T-helper 17 cell (primary cell): Measurements from ENCODE around the gene PCDH9. TPM values are rescaled to one million over a fixed set of nuclear protein-coding genes. Genes with fewer than 3 reads are reported as not detected.

Experiments used
- ATAC-seq: fragments of 150-1000 bp; cut with Tn5 transposase; 2 replicates; pipeline ENCODE4 v1.10.0; 2021; ENCODE audit warnings: mild to moderate bottlenecking, moderate library complexity
- DNase-seq, 3 donors: peaks; one replicate each; pipeline versions ENCODE4 v3.0.0 to v3.0.0-alpha.2; 2020 to 2021
- H3K9me3 ChIP-seq: one replicate; pipeline ENCODE4 v1.7.0; 2013; ENCODE audit warnings: low read length, mild to moderate bottlenecking; ENCODE audit not compliant: control insufficient read depth, poor library complexity, severe bottlenecking
- H3K27ac Mint-ChIP-seq: one replicate; pipeline ENCODE4 v1.8.0; 2022; ENCODE audit warnings: mild to moderate bottlenecking, moderate library complexity, mixed read lengths
- H3K27me3 Mint-ChIP-seq: one replicate; pipeline ENCODE4 v1.8.0; 2022; ENCODE audit warnings: mixed read lengths
- H3K36me3 Mint-ChIP-seq: one replicate; pipeline ENCODE4 v1.8.0; 2022; ENCODE audit warnings: low read depth, mixed read lengths
- H3K4me1 Mint-ChIP-seq: one replicate; pipeline ENCODE4 v1.8.0; 2022; ENCODE audit warnings: mild to moderate bottlenecking, mixed read lengths
- H3K4me3 Mint-ChIP-seq: one replicate; pipeline ENCODE4 v1.8.0; 2022; ENCODE audit warnings: mild to moderate bottlenecking, moderate library complexity, mixed read lengths
- total RNA-seq, 4 donors: library from RNA in 2 of 4; stranded (reverse) in 2 of 4; gene quantifications; one replicate each; pipeline ENCODE4 v1.2.3 and lab custom pipeline; 2022 to 2026

The PCDH9 gene
- total RNA-seq, 2 donors from 2014 or later: 0.50 to 0.67 TPM

GRCh38 chr13:67168384-67168783 is 61.8 kb downstream of the PCDH9 start:
- Mint-ChIP-seq H3K4me1 (no peaks in the 10 kb centered on the region), H3K36me3 (no peaks in the 10 kb centered on the region), H3K27me3 (no peaks in the 10 kb centered on the region), H3K4me3 (no peak overlapping the region), H3K27ac (no peak overlapping the region)
- DNase-seq (no peak), ATAC-seq (no peak)
- no peaks in the 10 kb centered on the region for H3K9me3 ChIP-seq

- Mint-ChIP-seq H3K36me3 (no peaks in the 10 kb centered on the region), H3K27ac (no peak overlapping the region), H3K27me3 (no peaks in the 10 kb centered on the region), H3K4me1 (no peaks in the 10 kb centered on the region), H3K4me3 (no peak overlapping the region)
- DNase-seq (no peak), ATAC-seq (no peak)
- no peaks in the 10 kb centered on the region for H3K9me3 ChIP-seq
These were observed 62.7 kb downstream of the PCDH9 start for GRCh38 chr13:67167420-67167819.

- Mint-ChIP-seq H3K4me1 (no peaks in the 10 kb centered on the region), H3K36me3 (no peaks in the 10 kb centered on the region), H3K27ac (no peak overlapping the region), H3K4me3 (no peak overlapping the region), H3K27me3 (no peaks in the 10 kb centered on the region)
- DNase-seq (no peak), ATAC-seq (no peak)
- H3K9me3 ChIP-seq: no peaks in the 10 kb centered on the region
These were observed 69.0 kb downstream of the PCDH9 start for GRCh38 chr13:67161176-67161575.

GRCh38 chr13:67158903-67159302 is 71.2 kb downstream of the PCDH9 start:
- Mint-ChIP-seq H3K4me3 (no peak overlapping the region), H3K4me1 (no peaks in the 10 kb centered on the region), H3K36me3 (no peaks in the 10 kb centered on the region), H3K27me3 (no peaks in the 10 kb centered on the region), H3K27ac (no peak overlapping the region)
- ATAC-seq (no peak), DNase-seq (no peak)
- no peaks in the 10 kb centered on the region for H3K9me3 ChIP-seq

GRCh38 chr13:67156723-67157060 is 73.4 kb downstream of the PCDH9 start:
- Mint-ChIP-seq H3K36me3 (no peaks in the 10 kb centered on the region), H3K4me3 (no peak overlapping the region), H3K4me1 (no peaks in the 10 kb centered on the region), H3K27me3 (no peaks in the 10 kb centered on the region), H3K27ac (no peak overlapping the region)
- no peaks in the 10 kb centered on the region for H3K9me3 ChIP-seq
- ATAC-seq (no peak), DNase-seq (no peak)

- no peaks in the 10 kb centered on the region for H3K4me1 Mint-ChIP-seq
- H3K27me3 Mint-ChIP-seq: no peaks in the 10 kb centered on the region
- H3K4me3 Mint-ChIP-seq: no peak overlapping the region
- no peak overlapping the region for H3K27ac Mint-ChIP-seq
- no peaks in the 10 kb centered on the region for H3K9me3 ChIP-seq
- no peak for DNase-seq
- no peaks in the 10 kb centered on the region for H3K36me3 Mint-ChIP-seq
- ATAC-seq: no peak
These were observed 74.0 kb downstream of the PCDH9 start for GRCh38 chr13:67155898-67156722.

- Mint-ChIP-seq H3K4me1 (no peaks in the 10 kb centered on the region), H3K4me3 (no peak overlapping the region), H3K36me3 (no peaks in the 10 kb centered on the region), H3K27ac (no peak overlapping the region), H3K27me3 (no peaks in the 10 kb centered on the region)
- peaks cover 4% of the 10 kb centered on the region for H3K9me3 ChIP-seq
- no peak for DNase-seq
- no peak for ATAC-seq
These were observed 78.1 kb downstream of the PCDH9 start for GRCh38 chr13:67152085-67152484.

- no peaks in the 10 kb centered on the region for H3K27me3 Mint-ChIP-seq
- DNase-seq: no peak
- peaks cover 4% of the 10 kb centered on the region for H3K9me3 ChIP-seq
- H3K36me3 Mint-ChIP-seq: no peaks in the 10 kb centered on the region
- H3K4me1 Mint-ChIP-seq: no peaks in the 10 kb centered on the region
- no peak overlapping the region for H3K4me3 Mint-ChIP-seq
- ATAC-seq: no peak
- H3K27ac Mint-ChIP-seq: no peak overlapping the region
These were observed 78.5 kb downstream of the PCDH9 start for GRCh38 chr13:67151652-67152051.

GRCh38 chr13:67150608-67151007 is 79.5 kb downstream of the PCDH9 start:
- no peaks in the 10 kb centered on the region for H3K36me3 Mint-ChIP-seq
- H3K4me1 Mint-ChIP-seq: no peaks in the 10 kb centered on the region
- no peaks in the 10 kb centered on the region for H3K27me3 Mint-ChIP-seq
- H3K27ac Mint-ChIP-seq: no peak overlapping the region
- DNase-seq (no peak), ATAC-seq (no peak)
- no peak overlapping the region for H3K4me3 Mint-ChIP-seq
- H3K9me3 ChIP-seq: peaks cover 4% of the 10 kb centered on the region

- no peaks in the 10 kb centered on the region for H3K27me3 Mint-ChIP-seq
- peaks cover 4% of the 10 kb centered on the region for H3K9me3 ChIP-seq
- H3K4me3 Mint-ChIP-seq: no peak overlapping the region
- ATAC-seq: no peak
- no peak for DNase-seq
- H3K36me3 Mint-ChIP-seq: no peaks in the 10 kb centered on the region
- no peak overlapping the region for H3K27ac Mint-ChIP-seq
- no peaks in the 10 kb centered on the region for H3K4me1 Mint-ChIP-seq
These were observed 82.0 kb downstream of the PCDH9 start for GRCh38 chr13:67148161-67148571.

- Mint-ChIP-seq H3K4me3 (no peak overlapping the region), H3K36me3 (no peaks in the 10 kb centered on the region), H3K27ac (no peak overlapping the region)
These were observed 82.6 kb downstream of the PCDH9 start for GRCh38 chr13:67147342-67148133.

GRCh38 chr13:67146523-67147130 is 83.5 kb downstream of the PCDH9 start:
- no peak overlapping the region for H3K4me3 Mint-ChIP-seq
- ATAC-seq (no peak), DNase-seq (no peak)
- peaks cover 4% of the 10 kb centered on the region for H3K9me3 ChIP-seq
- no peak overlapping the region for H3K27ac Mint-ChIP-seq
- H3K4me1 Mint-ChIP-seq: no peaks in the 10 kb centered on the region
- no peaks in the 10 kb centered on the region for H3K36me3 Mint-ChIP-seq
- H3K27me3 Mint-ChIP-seq: no peaks in the 10 kb centered on the region

More at GRCh38 chr13:67147342-67148133, 82.6 kb downstream of the PCDH9 start:
- no peak for DNase-seq
- Mint-ChIP-seq H3K27me3 (no peaks in the 10 kb centered on the region), H3K4me1 (no peaks in the 10 kb centered on the region)
- H3K9me3 ChIP-seq: peaks cover 4% of the 10 kb centered on the region
- ATAC-seq: no peak

GRCh38 chr13:67145950-67146349 is 84.2 kb downstream of the PCDH9 start:
- no peak overlapping the region for H3K27ac Mint-ChIP-seq
- H3K4me3 Mint-ChIP-seq: no peak overlapping the region
- ATAC-seq: no peak
- no peak for DNase-seq
- no peaks in the 10 kb centered on the region for H3K4me1 Mint-ChIP-seq
- H3K9me3 ChIP-seq: peaks cover 4% of the 10 kb centered on the region
- no peaks in the 10 kb centered on the region for H3K27me3 Mint-ChIP-seq
- H3K36me3 Mint-ChIP-seq: peaks cover 1% of the 10 kb centered on the region
